Stimulated activated naive CD4-positive, alpha-beta T cell treated with Interleukin-2 at 50 U/mL for 16 hours (primary cell): ENCODE measurements around the gene ZNF655.

Experiments used
- DNase-seq: peaks from one replicate; lab custom pipeline; 2025; lab: John Stamatoyannopoulos, UW

ZNF655 gene

GRCh38 chr7:99606531-99606930 is 48.1 kb downstream of the ZNF655 start:
- no peak for DNase-seq

- DNase-seq = no peak
Measured at GRCh38 chr7:99607548-99607947, 49.1 kb downstream of the ZNF655 start.

- DNase-seq = no peak
Measured at GRCh38 chr7:99614495-99614894, 56.1 kb downstream of the ZNF655 start.

GRCh38 chr7:99615989-99616358 is 57.5 kb downstream of the ZNF655 start:
- DNase-seq = no peak

GRCh38 chr7:99616359-99617191 is 58.1 kb downstream of the ZNF655 start, which contains the start of gene ZSCAN25:
Gene ZSCAN25, plus strand, starts transcription at chr7:99616946. Its CDS starts 2,661 bp downstream, at chr7:99619607.
- DNase-seq = peak; percentile 84

GRCh38 chr7:99617192-99617781 is 58.8 kb downstream of the ZNF655 start:
- no peak for DNase-seq

GRCh38 chr7:99618726-99619125 is 60.3 kb downstream of the ZNF655 start:
- no peak for DNase-seq

GRCh38 chr7:99619571-99620130 is 61.2 kb downstream of the ZNF655 start:
- DNase-seq = no peak

GRCh38 chr7:99621271-99621670 is 62.8 kb downstream of the ZNF655 start:
- DNase-seq = no peak

GRCh38 chr7:99622596-99622995 is 64.2 kb downstream of the ZNF655 start:
- no peak for DNase-seq

- peak; percentile 7 for DNase-seq
Measured at GRCh38 chr7:99623091-99623693, 64.8 kb downstream of the ZNF655 start.

GRCh38 chr7:99623702-99624447 is 65.4 kb downstream of the ZNF655 start:
- peak; percentile 5 for DNase-seq

GRCh38 chr7:99624484-99624883 is 66.0 kb downstream of the ZNF655 start:
- DNase-seq = peak; percentile 46

GRCh38 chr7:99625321-99625720 is 66.9 kb downstream of the ZNF655 start:
- DNase-seq = no peak

GRCh38 chr7:99625961-99626360 is 67.5 kb downstream of the ZNF655 start:
- DNase-seq = no peak
